Measurements from ENCODE around the gene F5. TPM values are rescaled to one million over a fixed set of nuclear protein-coding genes. Genes with fewer than 3 reads are reported as not detected.

Gene F5
- total RNA-seq, 2 donors from 2014 or later, result 0.33 to 4.2 TPM

DNA sequence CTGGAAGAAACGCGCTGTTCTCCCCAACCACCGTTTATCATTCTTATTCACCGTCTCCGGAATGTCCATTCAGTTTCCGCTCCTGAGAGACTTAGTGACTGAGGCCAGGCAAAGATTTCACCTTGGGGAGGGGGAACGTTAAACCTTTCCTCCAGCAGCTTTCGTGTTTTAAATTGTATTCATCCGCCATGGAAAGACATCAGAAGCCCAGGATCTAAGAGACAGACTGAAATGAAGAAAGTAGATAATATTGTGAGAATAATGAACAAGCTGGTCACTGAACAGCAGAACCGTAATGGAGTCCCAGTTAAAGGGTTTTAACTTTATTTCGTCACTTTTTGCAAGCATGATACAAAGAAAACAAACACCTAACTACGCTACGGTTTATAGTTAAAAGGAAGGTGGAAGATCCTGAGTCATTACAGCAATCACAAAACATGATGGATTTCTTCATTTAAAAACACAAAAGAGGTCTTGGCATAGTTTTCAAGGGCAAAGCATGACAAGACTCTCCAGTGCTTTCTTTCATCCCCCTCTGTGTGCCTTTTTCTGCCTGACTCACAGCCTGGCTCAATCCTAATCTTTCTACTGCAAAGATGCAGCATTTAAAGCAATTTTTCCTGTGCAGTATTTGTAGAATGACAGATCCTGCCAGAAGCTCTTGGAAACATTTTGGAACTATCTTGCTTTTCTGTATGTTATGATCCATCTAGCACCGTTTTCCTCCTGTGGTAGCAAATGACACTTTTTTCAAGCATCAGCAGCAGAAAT is 99.8 kb downstream of the F5 start:
- WGBS, 2 donors, result 1% methylated on average over 14 of the region's 14 CpGs
- H3K36me3 ChIP-seq (replicated peaks in 1 of 2; ENCODE audit: insufficient read depth in 1 of 2, low read depth in 2 of 2), result no peaks in the 10 kb centered on the region
- TF ChIP-seq, protein P1, sequence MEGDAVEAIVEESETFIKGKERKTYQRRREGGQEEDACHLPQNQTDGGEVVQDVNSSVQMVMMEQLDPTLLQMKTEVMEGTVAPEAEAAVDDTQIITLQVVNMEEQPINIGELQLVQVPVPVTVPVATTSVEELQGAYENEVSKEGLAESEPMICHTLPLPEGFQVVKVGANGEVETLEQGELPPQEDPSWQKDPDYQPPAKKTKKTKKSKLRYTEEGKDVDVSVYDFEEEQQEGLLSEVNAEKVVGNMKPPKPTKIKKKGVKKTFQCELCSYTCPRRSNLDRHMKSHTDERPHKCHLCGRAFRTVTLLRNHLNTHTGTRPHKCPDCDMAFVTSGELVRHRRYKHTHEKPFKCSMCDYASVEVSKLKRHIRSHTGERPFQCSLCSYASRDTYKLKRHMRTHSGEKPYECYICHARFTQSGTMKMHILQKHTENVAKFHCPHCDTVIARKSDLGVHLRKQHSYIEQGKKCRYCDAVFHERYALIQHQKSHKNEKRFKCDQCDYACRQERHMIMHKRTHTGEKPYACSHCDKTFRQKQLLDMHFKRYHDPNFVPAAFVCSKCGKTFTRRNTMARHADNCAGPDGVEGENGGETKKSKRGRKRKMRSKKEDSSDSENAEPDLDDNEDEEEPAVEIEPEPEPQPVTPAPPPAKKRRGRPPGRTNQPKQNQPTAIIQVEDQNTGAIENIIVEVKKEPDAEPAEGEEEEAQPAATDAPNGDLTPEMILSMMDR (IDR thresholded peaks at IDR 0.05), result no peak
- no peak for TF ChIP-seq POLR2A (IDR thresholded peaks at IDR 0.05)
- no peak for ATAC-seq
- H3K4me3 ChIP-seq, result no peak overlapping the region
- intact Hi-C loops (cut with DNase I), result no loop called here
- H3K27me3 ChIP-seq, result no peaks in the 10 kb centered on the region
- H3K4me1 ChIP-seq, result peaks cover 51% of the 10 kb centered on the region
- no peaks in the 10 kb centered on the region for H3K9me3 ChIP-seq
- peak overlapping the region; percentile 97 to 99 (median 98) for H3K27ac ChIP-seq
- peak in 1 of 4 donors; percentile 28 for DNase-seq

DNA sequence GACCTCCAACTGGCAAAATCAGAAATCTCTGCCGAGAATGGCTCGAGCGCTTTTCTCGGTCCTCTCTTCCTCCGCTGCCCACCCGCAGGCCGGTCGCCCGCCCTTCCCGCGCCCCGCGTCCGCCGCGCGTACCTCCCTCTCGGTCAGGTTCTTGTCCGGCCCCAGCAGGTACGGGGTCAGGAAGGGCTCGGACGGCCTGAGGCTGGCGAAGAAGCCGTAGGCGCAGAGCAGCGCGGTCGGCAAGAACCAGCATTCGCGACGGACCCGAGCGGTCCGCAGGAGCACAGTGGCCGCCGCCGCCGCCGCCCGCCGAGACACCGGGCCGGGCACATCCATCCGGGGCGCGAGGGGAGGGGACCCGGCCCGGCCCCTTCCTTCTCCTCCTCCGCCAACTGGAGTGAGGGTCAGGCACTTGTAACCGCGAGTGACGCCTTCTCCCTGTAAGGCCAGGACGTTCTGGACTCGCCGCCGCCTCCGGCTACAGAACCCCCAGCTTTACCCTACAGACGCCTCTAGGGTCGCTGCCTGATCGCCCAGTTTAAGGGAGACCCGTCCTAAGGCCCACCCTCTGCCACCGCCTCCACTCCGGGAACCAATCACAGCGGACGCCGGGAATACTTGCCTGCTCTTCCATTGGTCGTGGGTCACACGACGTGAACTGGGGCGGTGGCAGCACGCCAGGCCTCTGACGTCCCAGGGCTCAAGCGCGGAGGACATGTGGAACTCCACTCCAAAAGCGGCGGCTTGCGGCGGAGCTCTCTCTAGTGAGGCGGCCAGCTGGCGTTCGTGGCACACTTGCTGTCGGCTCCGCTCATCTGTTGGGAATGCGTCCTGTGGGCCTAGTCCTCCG is 100.6 kb downstream of the F5 start, which contains the start of gene SLC19A2:
Gene SLC19A2 (minus strand): TSS at position 514 of the 850 bp plus-strand sequence. CDS start 178 bp downstream, at position 336.
- intact Hi-C loops (cut with DNase I), result no loop called here
- TF ChIP-seq, protein P1 (IDR thresholded peaks at IDR 0.05), result peak in 4 of 7 experiments; percentile 34 to 52 (median 47)
- TF ChIP-seq POLR2A (IDR thresholded peaks at IDR 0.05), result peak; percentile 98 to 99 (median 99)
- DNase-seq (peak; percentile 100), ATAC-seq (peak; percentile 94)
- peak within 1 kb of the TSS; percentile 48 to 75 for H3K4me3 ChIP-seq
- WGBS, 2 donors, result 0% methylated on average over 37 to 84 of the region's 85 CpGs
- H3K27me3 ChIP-seq, result no peaks in the 10 kb centered on the region
- peaks cover 59% of the 10 kb centered on the region for H3K4me1 ChIP-seq
- H3K27ac ChIP-seq, result peak within 1 kb of the TSS; percentile 97 to 99 (median 98)
- no peaks in the 10 kb centered on the region for H3K9me3 ChIP-seq
- no peaks in the 10 kb centered on the region for H3K36me3 ChIP-seq (replicated peaks in 1 of 2; ENCODE audit: insufficient read depth in 1 of 2, low read depth in 2 of 2)

DNA sequence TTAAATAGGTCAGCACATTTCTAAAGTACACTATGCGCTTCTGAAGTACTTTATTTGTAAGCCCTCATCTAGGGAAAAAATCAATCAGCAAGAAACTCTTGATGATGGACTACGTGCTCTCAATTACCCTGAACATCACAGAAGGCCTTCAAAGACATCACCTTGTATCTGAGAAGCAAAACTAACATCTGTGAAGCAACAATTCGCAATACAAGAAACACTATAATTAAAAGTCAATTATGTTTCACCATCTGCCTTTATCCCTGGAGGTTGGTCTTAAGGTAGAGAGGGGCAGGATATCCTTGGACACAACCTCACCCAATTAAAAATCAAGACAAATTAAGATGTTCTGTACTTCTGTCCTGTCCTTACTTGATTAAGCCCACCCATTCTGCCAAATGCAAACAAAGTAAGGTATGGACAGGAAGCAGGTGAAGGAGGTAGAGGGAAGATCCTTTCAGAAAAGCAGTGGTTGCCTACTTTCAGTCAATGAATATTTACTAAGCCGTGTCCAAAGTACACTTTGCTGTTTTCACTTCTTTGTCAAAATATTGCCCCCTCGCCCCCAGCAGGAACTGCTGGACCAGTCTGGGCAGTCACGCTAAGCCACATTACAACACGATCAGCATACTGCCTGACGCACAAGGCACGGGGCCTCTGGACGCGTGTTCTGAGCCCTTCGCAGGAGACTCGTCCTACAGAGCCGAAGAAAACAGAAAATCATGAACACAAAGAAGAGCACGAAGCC is 101.4 kb downstream of the F5 start:
- Histone ChIP-seq H3K4me1 (peaks cover 60% of the 10 kb centered on the region), H3K27me3 (no peaks in the 10 kb centered on the region), H3K4me3 (peak overlapping the region; percentile 48 to 75), H3K27ac (peak overlapping the region; percentile 97 to 99 (median 98)), H3K9me3 (no peaks in the 10 kb centered on the region), H3K36me3 (replicated peaks in 1 of 2; ENCODE audit: insufficient read depth in 1 of 2, low read depth in 2 of 2) (no peaks in the 10 kb centered on the region)
- peak; percentile 60 to 77 (median 68) for DNase-seq
- no peak for TF ChIP-seq POLR2A (IDR thresholded peaks at IDR 0.05)
- TF ChIP-seq, protein P1 (IDR thresholded peaks at IDR 0.05), result no peak
- ATAC-seq, result peak; percentile 34
- intact Hi-C loops (cut with DNase I), result no loop called here
- 4 to 5% methylated on average over 14 to 15 of the region's 15 CpGs for WGBS, 2 donors

DNA sequence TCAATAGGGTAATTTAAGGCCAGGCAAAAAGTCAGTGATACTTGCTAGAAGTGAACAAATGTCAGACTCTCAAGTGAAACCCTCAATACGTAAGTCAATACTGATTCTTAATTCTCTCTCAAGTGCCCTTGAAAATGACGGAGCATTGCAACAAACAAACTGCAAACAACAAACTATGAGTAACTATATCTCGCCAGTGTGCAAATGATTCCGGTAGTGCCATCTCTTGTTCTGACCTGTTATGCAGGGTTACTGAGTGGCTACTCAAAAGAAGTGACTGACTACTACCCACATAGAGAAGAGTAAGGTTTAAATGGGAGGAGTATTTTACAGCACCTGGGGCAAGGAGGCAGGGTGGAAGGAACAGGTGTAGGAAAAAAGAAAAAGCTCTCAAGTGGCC is 102.2 kb downstream of the F5 start:
- Histone ChIP-seq H3K4me1 (peaks cover 68% of the 10 kb centered on the region), H3K27me3 (no peaks in the 10 kb centered on the region), H3K27ac (peak overlapping the region; percentile 97 to 99 (median 98)), H3K4me3 (peak overlapping the region in 1 of 2 donors; percentile 48), H3K9me3 (no peaks in the 10 kb centered on the region), H3K36me3 (replicated peaks in 1 of 2; ENCODE audit: insufficient read depth in 1 of 2, low read depth in 2 of 2) (no peaks in the 10 kb centered on the region)
- 11 to 17% methylated on average over 4 of the region's 4 CpGs for WGBS, 2 donors
- intact Hi-C loops (cut with DNase I), result no loop called here
- no peak for TF ChIP-seq POLR2A (IDR thresholded peaks at IDR 0.05)
- TF ChIP-seq, protein P1 (IDR thresholded peaks at IDR 0.05), result no peak
- ATAC-seq, result no peak
- no peak for DNase-seq
